Peyer's patch (tissue), 4 donors: ENCODE data around the gene SPATA2. TPM values are rescaled to one million over a fixed set of nuclear protein-coding genes. Genes with fewer than 3 reads are reported as not detected.

Experiments used
- DNase-seq, 3 donors: peaks; one replicate each; pipeline ENCODE4 v3.0.0-alpha.2; 2017 to 2019
- H3K27ac ChIP-seq, 4 donors: fragments of 200-600 bp; sonication (generic); one replicate each; pipeline ENCODE4 v1.5.1; 2016 to 2019
- H3K27me3 ChIP-seq, 2 donors: fragments of 200-600 bp; sonication (generic); one replicate each; pipeline ENCODE4 v1.5.1; 2019
- H3K36me3 ChIP-seq, 3 donors: fragments of 200-600 bp; sonication (generic); one replicate each; pipeline ENCODE4 v1.5.1; 2016 to 2019
- H3K4me1 ChIP-seq, 4 donors: fragments of 200-600 bp; sonication (generic); one replicate each; pipeline ENCODE4 v1.5.1; 2016 to 2019
- H3K4me3 ChIP-seq, 4 donors: fragments of 200-600 bp; sonication (generic); 1 replicate in 3 of 4; 2 replicates in 1 of 4; pipeline ENCODE4 v1.5.1; 2016 to 2019; ENCODE audit warnings: mild to moderate bottlenecking in 1 of 4
- H3K9me3 ChIP-seq, 4 donors: fragments of 200-600 bp; sonication (generic); one replicate each; pipeline ENCODE4 v1.5.1; 2016 to 2019; ENCODE audit warnings: mild to moderate bottlenecking in 1 of 4
- POLR2A ChIP-seq, 2 donors: fragments of 450-650 bp; IDR thresholded peaks; one replicate each; pipeline ENCODE4 v1.5.1; 2017; ENCODE audit warnings: antibody characterized with exemption in 2 of 2, mild to moderate bottlenecking in 2 of 2, moderate library complexity in 2 of 2
- total RNA-seq, 4 donors: library from RNA; depleted of rRNA; stranded (reverse); fragments of >200 nt; gene quantifications; one replicate each; pipeline ENCODE4 v1.1.0, GENCODE V29; 2016
- TF ChIP-seq, protein P1 (sequence below), 6 experiments: fragments of 450-650 bp in 4 of 6; fragments of 200-600 bp in 2 of 6; sonication (generic) in 1 of 6; IDR thresholded peaks; one replicate each; pipeline ENCODE4 v1.5.1; 2017 to 2019; ENCODE audit warnings: antibody characterized with exemption in 6 of 6, mild to moderate bottlenecking in 3 of 6, moderate library complexity in 1 of 6

Gene SPATA2
- total RNA-seq, 4 donors from 2014 or later: 4.1 to 19.8 (median 14.0) TPM

DNA sequence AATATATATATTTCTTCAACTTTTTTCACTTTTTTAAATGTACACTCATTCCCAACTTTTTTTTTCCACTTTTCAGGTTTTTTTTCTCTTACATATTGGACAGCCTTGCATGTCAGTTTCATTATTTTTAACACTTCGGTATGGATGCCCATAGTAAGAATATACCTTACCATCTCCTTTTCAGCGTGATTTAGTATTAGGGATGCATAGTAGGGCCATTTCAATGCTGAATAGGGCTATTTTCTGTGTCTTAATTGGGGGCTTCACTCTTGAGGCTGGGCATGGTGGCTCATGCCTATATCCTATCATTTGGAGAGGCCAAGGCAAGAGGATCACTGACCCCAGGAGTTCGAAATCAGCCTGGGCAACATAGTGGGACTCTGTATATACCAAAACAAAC is 27.6 kb upstream of the SPATA2 start:
- Histone ChIP-seq H3K36me3 (peaks cover 0 to 71% (median 0%) of the 10 kb centered on the region in 3 donors), H3K27ac (no peak overlapping the region), H3K9me3 (no peaks in the 10 kb centered on the region), H3K4me1 (peaks cover 0 to 26% (median 11%) of the 10 kb centered on the region in 4 donors), H3K27me3 (no peaks in the 10 kb centered on the region), H3K4me3 (no peak overlapping the region)
- TF ChIP-seq, protein P1, sequence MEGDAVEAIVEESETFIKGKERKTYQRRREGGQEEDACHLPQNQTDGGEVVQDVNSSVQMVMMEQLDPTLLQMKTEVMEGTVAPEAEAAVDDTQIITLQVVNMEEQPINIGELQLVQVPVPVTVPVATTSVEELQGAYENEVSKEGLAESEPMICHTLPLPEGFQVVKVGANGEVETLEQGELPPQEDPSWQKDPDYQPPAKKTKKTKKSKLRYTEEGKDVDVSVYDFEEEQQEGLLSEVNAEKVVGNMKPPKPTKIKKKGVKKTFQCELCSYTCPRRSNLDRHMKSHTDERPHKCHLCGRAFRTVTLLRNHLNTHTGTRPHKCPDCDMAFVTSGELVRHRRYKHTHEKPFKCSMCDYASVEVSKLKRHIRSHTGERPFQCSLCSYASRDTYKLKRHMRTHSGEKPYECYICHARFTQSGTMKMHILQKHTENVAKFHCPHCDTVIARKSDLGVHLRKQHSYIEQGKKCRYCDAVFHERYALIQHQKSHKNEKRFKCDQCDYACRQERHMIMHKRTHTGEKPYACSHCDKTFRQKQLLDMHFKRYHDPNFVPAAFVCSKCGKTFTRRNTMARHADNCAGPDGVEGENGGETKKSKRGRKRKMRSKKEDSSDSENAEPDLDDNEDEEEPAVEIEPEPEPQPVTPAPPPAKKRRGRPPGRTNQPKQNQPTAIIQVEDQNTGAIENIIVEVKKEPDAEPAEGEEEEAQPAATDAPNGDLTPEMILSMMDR (IDR thresholded peaks at IDR 0.05): no peak
- TF ChIP-seq POLR2A (IDR thresholded peaks at IDR 0.05): no peak
- DNase-seq: peak in 1 of 3 donors; percentile 27

DNA sequence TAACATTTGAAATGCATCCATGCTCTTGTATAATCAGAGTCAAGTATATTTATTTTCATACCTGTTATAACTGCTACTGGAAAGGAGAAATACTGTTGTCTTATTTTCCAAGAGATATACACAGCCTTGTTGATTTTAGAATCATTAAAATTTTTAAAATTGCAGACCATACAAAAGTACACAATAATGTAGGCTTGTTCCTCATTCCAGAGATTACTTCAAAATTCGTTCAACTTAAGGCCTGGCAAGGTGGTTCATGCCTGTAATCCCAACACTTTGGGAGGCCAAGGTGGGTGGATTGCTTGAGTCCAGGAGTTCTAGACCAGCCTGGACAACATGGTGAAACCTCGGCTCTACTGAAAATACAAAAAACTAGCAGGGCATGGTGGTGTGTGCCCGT is 27.0 kb upstream of the SPATA2 start:
- TF ChIP-seq POLR2A (IDR thresholded peaks at IDR 0.05): no peak
- TF ChIP-seq, protein P1 (IDR thresholded peaks at IDR 0.05): no peak
- DNase-seq: peak in 1 of 3 donors; percentile 13
- H3K4me1 ChIP-seq: peaks cover 0 to 33% (median 17%) of the 10 kb centered on the region in 4 donors

DNA sequence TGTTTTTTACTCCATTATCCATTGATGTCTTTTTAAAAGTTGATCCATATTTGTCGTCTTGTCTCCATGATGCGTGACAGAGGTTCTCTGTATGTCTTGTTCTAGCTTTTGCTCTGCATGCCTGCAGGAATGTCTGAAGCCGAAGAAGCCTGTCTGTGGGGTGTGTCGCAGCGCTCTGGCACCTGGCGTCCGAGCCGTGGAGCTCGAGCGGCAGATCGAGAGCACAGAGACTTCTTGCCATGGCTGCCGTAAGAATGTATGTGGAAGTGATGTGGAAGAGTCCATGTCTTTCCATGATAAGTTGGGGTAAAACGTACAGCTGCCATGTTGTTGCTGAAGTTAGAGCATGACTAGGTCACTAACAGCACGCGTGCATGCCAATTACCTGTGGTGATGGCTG is 26.1 kb upstream of the SPATA2 start:
- Histone ChIP-seq H3K27me3 (no peaks in the 10 kb centered on the region), H3K27ac (no peak overlapping the region), H3K4me3 (no peak overlapping the region), H3K36me3 (peaks cover 0 to 58% (median 0%) of the 10 kb centered on the region in 3 donors), H3K4me1 (peaks cover 0 to 35% (median 19%) of the 10 kb centered on the region in 4 donors), H3K9me3 (no peaks in the 10 kb centered on the region)
- TF ChIP-seq, protein P1 (IDR thresholded peaks at IDR 0.05): no peak
- TF ChIP-seq POLR2A (IDR thresholded peaks at IDR 0.05): no peak
- DNase-seq: peak in 1 of 3 donors; percentile 36

More for the DNA sequence above, 27.0 kb upstream of the SPATA2 start:
- H3K4me3 ChIP-seq: no peak overlapping the region
- H3K27ac ChIP-seq: no peak overlapping the region
- peaks cover 0 to 66% (median 0%) of the 10 kb centered on the region in 3 donors for H3K36me3 ChIP-seq
- H3K9me3 ChIP-seq: no peaks in the 10 kb centered on the region
- no peaks in the 10 kb centered on the region for H3K27me3 ChIP-seq

DNA sequence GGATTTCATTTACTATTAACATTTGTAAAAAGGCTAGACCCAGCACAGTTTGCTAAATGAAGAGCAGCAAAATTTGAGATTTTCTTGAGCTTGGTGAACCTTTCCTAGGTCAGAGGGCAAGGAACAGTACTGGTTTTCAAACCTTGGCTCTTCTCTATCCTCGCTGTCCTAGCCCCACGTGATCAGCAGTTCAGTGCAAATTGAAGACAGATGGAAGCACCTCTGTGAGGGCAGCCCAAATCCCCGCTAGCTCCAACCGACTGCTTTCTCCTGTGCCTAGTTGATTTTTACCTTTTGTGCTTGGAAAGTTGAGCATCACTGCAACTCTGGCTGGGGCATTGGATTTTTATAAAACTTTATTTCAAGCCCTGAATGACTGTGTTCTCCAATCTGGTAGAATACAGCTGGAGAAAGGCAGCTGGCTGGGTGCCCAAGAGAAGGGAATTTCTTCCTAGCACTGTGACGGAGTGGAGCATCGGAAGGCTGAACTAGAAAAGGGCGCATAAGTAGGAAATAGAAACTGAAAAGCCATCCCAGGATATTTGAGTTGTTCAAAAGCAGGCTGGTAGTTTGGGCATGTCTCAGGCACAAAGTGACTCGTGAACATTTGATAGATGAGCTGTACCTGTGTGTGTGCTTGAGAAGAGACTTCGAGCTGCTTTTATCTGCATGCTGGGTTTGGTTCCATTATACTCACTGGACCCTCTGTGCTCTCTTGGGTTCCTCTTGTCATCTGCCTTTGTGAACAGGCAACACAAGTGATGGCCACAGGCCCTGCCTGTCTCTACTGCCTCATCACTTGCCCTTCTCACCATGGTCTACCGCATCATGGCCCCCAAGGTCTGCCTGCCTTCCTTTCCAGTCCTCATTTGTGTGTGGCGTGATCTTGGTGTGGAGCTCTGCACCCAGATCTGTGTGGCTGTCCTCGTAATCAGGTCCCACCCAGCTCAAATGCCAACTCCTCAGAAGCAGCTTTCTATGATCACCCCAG is 23.1 kb upstream of the SPATA2 start:
- TF ChIP-seq, protein P1 (IDR thresholded peaks at IDR 0.05): no peak
- no peak for TF ChIP-seq POLR2A (IDR thresholded peaks at IDR 0.05)
- Histone ChIP-seq H3K27me3 (no peaks in the 10 kb centered on the region), H3K36me3 (peaks cover 0 to 31% (median 0%) of the 10 kb centered on the region in 3 donors), H3K4me1 (peaks cover 0 to 38% (median 19%) of the 10 kb centered on the region in 4 donors), H3K9me3 (no peaks in the 10 kb centered on the region), H3K27ac (peak overlapping the region in 1 of 4 donors; percentile 99), H3K4me3 (peak overlapping the region in 2 of 4 donors; percentile 84 to 100)
- peak in 2 of 3 donors; percentile 29 to 49 for DNase-seq

DNA sequence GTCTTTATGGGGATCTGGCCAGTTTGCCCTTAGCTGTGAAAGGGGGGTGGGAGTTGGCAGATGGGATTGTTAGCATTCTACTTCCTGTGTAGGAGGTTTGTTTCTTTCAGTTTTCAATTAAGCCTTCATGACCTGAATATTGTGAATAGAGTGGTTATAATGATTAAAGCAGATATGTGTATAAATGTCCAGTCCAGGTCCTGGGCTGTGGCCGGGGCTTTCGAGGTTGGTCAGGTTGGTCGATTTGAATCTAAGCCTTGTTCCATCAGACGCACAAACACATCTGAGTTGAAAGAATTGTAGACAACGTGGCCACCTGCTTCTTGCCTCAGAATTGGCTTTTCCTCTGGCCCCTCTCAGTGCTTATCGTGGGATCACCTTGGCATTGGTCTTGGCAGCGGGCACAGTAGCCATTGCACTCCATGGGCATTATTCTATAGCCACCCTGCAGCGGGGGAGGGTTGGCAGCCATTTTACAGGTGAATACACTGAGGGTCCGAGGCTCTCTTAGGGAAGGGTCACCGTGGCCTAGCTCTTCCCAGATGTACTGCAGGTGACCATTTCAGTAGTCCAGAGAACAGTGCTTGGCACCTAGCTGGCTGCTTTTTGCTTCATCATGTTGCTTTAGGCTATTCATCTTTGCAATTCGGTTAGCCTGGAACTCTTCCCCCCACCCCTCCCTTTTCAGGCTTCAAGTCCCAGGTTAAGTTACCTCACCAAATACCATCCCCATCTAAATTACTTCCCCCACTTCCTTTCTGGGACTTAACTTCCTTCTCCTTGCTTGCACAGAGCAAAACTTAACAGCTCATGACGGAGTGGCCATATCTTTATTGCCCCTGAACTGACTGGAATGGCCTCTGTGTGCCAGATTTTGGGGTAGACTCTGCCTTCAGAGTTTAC is 21.9 kb upstream of the SPATA2 start:
- Histone ChIP-seq H3K27ac (peak overlapping the region; percentile 92 to 99 (median 94)), H3K4me3 (peak overlapping the region; percentile 84 to 100 (median 92)), H3K4me1 (peaks cover 0 to 38% (median 19%) of the 10 kb centered on the region in 4 donors), H3K27me3 (no peaks in the 10 kb centered on the region), H3K9me3 (no peaks in the 10 kb centered on the region), H3K36me3 (peaks cover 0 to 20% (median 0%) of the 10 kb centered on the region in 3 donors)
- TF ChIP-seq, protein P1 (IDR thresholded peaks at IDR 0.05): peak in 1 of 6 experiments; percentile 10
- no peak for TF ChIP-seq POLR2A (IDR thresholded peaks at IDR 0.05)
- peak in 1 of 3 donors; percentile 49 for DNase-seq
